Measurements from ENCODE around the gene SMYD3.
"Not testable (repeated sequence)": the region's sequence is repeated elsewhere in the genome, so short reads cannot be mapped to it uniquely, and the experiment has no call there.

Gene SMYD3

GRCh38 chr1:246324711-246325110 is 182.4 kb downstream of the SMYD3 start:
- Mint-ChIP-seq H3K4me1 (ENCODE audit: low read depth) (peaks cover under 1% of the 10 kb centered on the region), H3K9me3 (no peaks in the 10 kb centered on the region), H3K27ac (no peak overlapping the region), H3K4me3 (no peak overlapping the region), H3K36me3 (ENCODE audit: low read depth) (no peaks in the 10 kb centered on the region), H3K27me3 (no peaks in the 10 kb centered on the region)
- intact Hi-C loops (cut with micrococcal nuclease) = no loop called here

- intact Hi-C loops (cut with micrococcal nuclease); H3K27me3 Mint-ChIP-seq; H3K27ac Mint-ChIP-seq; H3K4me1 Mint-ChIP-seq (ENCODE audit: low read depth); H3K36me3 Mint-ChIP-seq (ENCODE audit: low read depth); H3K9me3 Mint-ChIP-seq; H3K4me3 Mint-ChIP-seq: not testable (repeated sequence)
Observed at GRCh38 chr1:246324033-246324432, 183.0 kb downstream of the SMYD3 start.

GRCh38 chr1:246320286-246320685 is 186.8 kb downstream of the SMYD3 start:
- intact Hi-C loops (cut with micrococcal nuclease) = no loop called here
- Mint-ChIP-seq H3K4me1 (ENCODE audit: low read depth) (peaks cover 6% of the 10 kb centered on the region), H3K27ac (no peak overlapping the region), H3K36me3 (ENCODE audit: low read depth) (no peaks in the 10 kb centered on the region), H3K27me3 (no peaks in the 10 kb centered on the region), H3K9me3 (no peaks in the 10 kb centered on the region), H3K4me3 (no peak overlapping the region)

- Mint-ChIP-seq H3K27me3 (no peaks in the 10 kb centered on the region), H3K36me3 (ENCODE audit: low read depth) (no peaks in the 10 kb centered on the region)
- intact Hi-C loops (cut with micrococcal nuclease) = no loop called here
Observed at GRCh38 chr1:246319083-246319714, 187.9 kb downstream of the SMYD3 start.

GRCh38 chr1:246318622-246319021 is 188.5 kb downstream of the SMYD3 start:
- no peak overlapping the region for H3K27ac Mint-ChIP-seq
- intact Hi-C loops (cut with micrococcal nuclease) = no loop called here
- peaks cover 6% of the 10 kb centered on the region for H3K4me1 Mint-ChIP-seq (ENCODE audit: low read depth)
- H3K27me3 Mint-ChIP-seq = no peaks in the 10 kb centered on the region
- H3K9me3 Mint-ChIP-seq = no peaks in the 10 kb centered on the region
- no peak overlapping the region for H3K4me3 Mint-ChIP-seq
- no peaks in the 10 kb centered on the region for H3K36me3 Mint-ChIP-seq (ENCODE audit: low read depth)

More at GRCh38 chr1:246319083-246319714, 187.9 kb downstream of the SMYD3 start:
- Mint-ChIP-seq H3K4me1 (ENCODE audit: low read depth) (peaks cover 6% of the 10 kb centered on the region), H3K27ac (no peak overlapping the region), H3K4me3 (no peak overlapping the region), H3K9me3 (no peaks in the 10 kb centered on the region)

GRCh38 chr1:246318036-246318359 is 189.1 kb downstream of the SMYD3 start:
- no peaks in the 10 kb centered on the region for H3K27me3 Mint-ChIP-seq
- H3K9me3 Mint-ChIP-seq = no peaks in the 10 kb centered on the region
- intact Hi-C loops (cut with micrococcal nuclease) = no loop called here
- no peak overlapping the region for H3K27ac Mint-ChIP-seq
- no peak overlapping the region for H3K4me3 Mint-ChIP-seq
- H3K36me3 Mint-ChIP-seq (ENCODE audit: low read depth) = no peaks in the 10 kb centered on the region
- H3K4me1 Mint-ChIP-seq (ENCODE audit: low read depth) = peaks cover 6% of the 10 kb centered on the region

- Mint-ChIP-seq H3K4me1 (ENCODE audit: low read depth) (peaks cover 6% of the 10 kb centered on the region), H3K4me3 (no peak overlapping the region), H3K36me3 (ENCODE audit: low read depth) (no peaks in the 10 kb centered on the region), H3K9me3 (no peaks in the 10 kb centered on the region), H3K27me3 (no peaks in the 10 kb centered on the region), H3K27ac (no peak overlapping the region)
- intact Hi-C loops (cut with micrococcal nuclease) = no loop called here
Observed at GRCh38 chr1:246317332-246318035, 189.6 kb downstream of the SMYD3 start.

GRCh38 chr1:246311461-246311860 is 195.6 kb downstream of the SMYD3 start:
- Mint-ChIP-seq H3K27ac (no peak overlapping the region), H3K27me3 (no peaks in the 10 kb centered on the region), H3K36me3 (ENCODE audit: low read depth) (no peaks in the 10 kb centered on the region), H3K4me1 (ENCODE audit: low read depth) (peaks cover 9% of the 10 kb centered on the region), H3K9me3 (no peaks in the 10 kb centered on the region), H3K4me3 (no peak overlapping the region)
- intact Hi-C loops (cut with micrococcal nuclease) = no loop called here

- H3K36me3 Mint-ChIP-seq (ENCODE audit: low read depth) = no peaks in the 10 kb centered on the region
Observed at GRCh38 chr1:246309247-246309884, 197.7 kb downstream of the SMYD3 start.

GRCh38 chr1:246308533-246309075 is 198.5 kb downstream of the SMYD3 start:
- intact Hi-C loops (cut with micrococcal nuclease) = no loop called here
- Mint-ChIP-seq H3K27ac (no peak overlapping the region), H3K36me3 (ENCODE audit: low read depth) (no peaks in the 10 kb centered on the region), H3K9me3 (no peaks in the 10 kb centered on the region), H3K4me3 (no peak overlapping the region), H3K27me3 (no peaks in the 10 kb centered on the region), H3K4me1 (ENCODE audit: low read depth) (peaks cover 9% of the 10 kb centered on the region)

More at GRCh38 chr1:246309247-246309884, 197.7 kb downstream of the SMYD3 start:
- no peak overlapping the region for H3K27ac Mint-ChIP-seq
- H3K27me3 Mint-ChIP-seq = no peaks in the 10 kb centered on the region
- H3K4me3 Mint-ChIP-seq = no peak overlapping the region
- H3K4me1 Mint-ChIP-seq (ENCODE audit: low read depth) = peaks cover 9% of the 10 kb centered on the region
- intact Hi-C loops (cut with micrococcal nuclease) = no loop called here
- H3K9me3 Mint-ChIP-seq = no peaks in the 10 kb centered on the region

- H3K36me3 Mint-ChIP-seq (ENCODE audit: low read depth) = no peaks in the 10 kb centered on the region
- intact Hi-C loops (cut with micrococcal nuclease) = no loop called here
- no peaks in the 10 kb centered on the region for H3K27me3 Mint-ChIP-seq
- H3K4me1 Mint-ChIP-seq (ENCODE audit: low read depth) = peaks cover 9% of the 10 kb centered on the region
- no peak overlapping the region for H3K27ac Mint-ChIP-seq
- H3K4me3 Mint-ChIP-seq = no peak overlapping the region
- no peaks in the 10 kb centered on the region for H3K9me3 Mint-ChIP-seq
Observed at GRCh38 chr1:246306415-246307037, 200.6 kb downstream of the SMYD3 start.

- H3K9me3 Mint-ChIP-seq = no peaks in the 10 kb centered on the region
- no peak overlapping the region for H3K27ac Mint-ChIP-seq
- no peak overlapping the region for H3K4me3 Mint-ChIP-seq
- H3K36me3 Mint-ChIP-seq (ENCODE audit: low read depth) = no peaks in the 10 kb centered on the region
- intact Hi-C loops (cut with micrococcal nuclease) = no loop called here
- no peaks in the 10 kb centered on the region for H3K27me3 Mint-ChIP-seq
- no peaks in the 10 kb centered on the region for H3K4me1 Mint-ChIP-seq (ENCODE audit: low read depth)
Observed at GRCh38 chr1:246304484-246305259, 202.4 kb downstream of the SMYD3 start.

- Mint-ChIP-seq H3K27me3 (no peaks in the 10 kb centered on the region), H3K36me3 (ENCODE audit: low read depth) (no peaks in the 10 kb centered on the region), H3K9me3 (no peaks in the 10 kb centered on the region), H3K4me1 (ENCODE audit: low read depth) (no peaks in the 10 kb centered on the region), H3K27ac (no peak overlapping the region), H3K4me3 (no peak overlapping the region)
- intact Hi-C loops (cut with micrococcal nuclease) = no loop called here
Observed at GRCh38 chr1:246302711-246303317, 204.3 kb downstream of the SMYD3 start.

Measured in dendritic cell treated with granulocyte-macrophage colony-stimulating factor and Interleukin-4, amounts not matched to agents 40 ng/mL and 50 ng/mL, for 4 days (primary cell).